HL-60 (cell line): ENCODE results near the gene THRB.

ENCODE experiments used
- DNase-seq, 2 experiments: peaks; one replicate each; pipeline ENCODE4 v3.0.0-alpha.2; 2010 to 2020; ENCODE audit warnings: low read depth in 1 of 2, low spot score in 1 of 2
- H3K27ac ChIP-seq: fragments of 250-450 bp; sonication (Bioruptor Pico); replicated peaks from 2 replicates; pipeline ENCODE4 v1.5.1; 2020; ENCODE audit warnings: mild to moderate bottlenecking, moderate library complexity
- H3K27me3 ChIP-seq: fragments of 250-450 bp; sonication (Bioruptor Pico); 2 replicates; pipeline ENCODE4 v1.5.1; 2021; ENCODE audit warnings: mild to moderate bottlenecking, moderate library complexity; ENCODE audit not compliant: insufficient read depth, poor library complexity, severe bottlenecking
- H3K4me3 ChIP-seq: replicated peaks from 2 replicates; pipeline ENCODE4 v1.5.1; 2011; ENCODE audit warnings: mild to moderate bottlenecking, control low read depth, low read length; ENCODE audit not compliant: insufficient read depth
- GABPA ChIP-seq: IDR thresholded peaks from 2 replicates; pipeline ENCODE4 v1.6.1; 2012; ENCODE audit warnings: low read depth
- POLR2AphosphoS5 ChIP-seq: IDR thresholded peaks from 2 replicates; pipeline ENCODE4 v1.6.1; 2012; ENCODE audit warnings: low read depth
- REST ChIP-seq: IDR thresholded peaks from 2 replicates; pipeline ENCODE4 v1.6.1; 2012; ENCODE audit warnings: low read depth; ENCODE audit not compliant: insufficient replicate concordance
- SPI1 ChIP-seq: IDR thresholded peaks from 2 replicates; pipeline ENCODE4 v1.6.1; 2012; ENCODE audit warnings: low read depth, mild to moderate bottlenecking, borderline replicate concordance
- TF ChIP-seq, protein P1 (sequence below): IDR thresholded peaks from one replicate; pipeline ENCODE4 v1.5.1; 2011; ENCODE audit warnings: low read length, control low read depth, inconsistent platforms; ENCODE audit not compliant: insufficient read depth

Gene THRB

DNA sequence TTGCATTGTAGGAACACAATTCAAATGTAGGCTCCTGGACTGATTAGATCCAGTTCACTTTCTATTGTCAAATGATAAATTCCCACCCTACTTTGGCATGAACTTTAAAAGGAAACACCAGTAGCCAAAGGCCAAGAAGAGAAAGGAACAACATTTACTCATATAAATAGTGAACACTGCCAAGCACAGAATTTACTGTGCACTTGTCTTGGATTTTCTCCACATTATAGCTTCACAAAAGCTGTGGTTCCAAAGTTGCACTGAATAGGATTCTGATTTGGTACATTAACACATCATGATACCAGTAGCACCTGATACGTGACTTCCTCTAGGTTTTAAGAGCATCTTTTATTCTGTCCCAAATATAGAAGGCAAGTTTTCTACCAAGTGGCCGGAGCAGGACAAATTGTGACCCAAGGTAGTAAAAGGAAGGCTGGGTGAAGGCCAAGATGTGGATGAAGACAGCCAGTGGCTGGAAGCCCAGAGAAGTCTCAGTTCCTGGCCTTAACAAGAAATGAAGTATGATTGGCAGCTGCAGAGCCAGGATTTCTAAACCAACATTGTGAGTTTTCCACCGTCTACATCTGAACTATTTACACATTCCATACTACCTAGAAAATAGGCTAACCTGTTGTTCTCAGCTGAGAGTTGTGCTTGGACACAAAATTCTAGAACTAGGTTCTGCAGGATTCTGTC lies 206.7 kb downstream of the THRB start:
- H3K27ac ChIP-seq = no peak overlapping the region
- TF ChIP-seq POLR2AphosphoS5 = no peak
- TF ChIP-seq, protein P1, sequence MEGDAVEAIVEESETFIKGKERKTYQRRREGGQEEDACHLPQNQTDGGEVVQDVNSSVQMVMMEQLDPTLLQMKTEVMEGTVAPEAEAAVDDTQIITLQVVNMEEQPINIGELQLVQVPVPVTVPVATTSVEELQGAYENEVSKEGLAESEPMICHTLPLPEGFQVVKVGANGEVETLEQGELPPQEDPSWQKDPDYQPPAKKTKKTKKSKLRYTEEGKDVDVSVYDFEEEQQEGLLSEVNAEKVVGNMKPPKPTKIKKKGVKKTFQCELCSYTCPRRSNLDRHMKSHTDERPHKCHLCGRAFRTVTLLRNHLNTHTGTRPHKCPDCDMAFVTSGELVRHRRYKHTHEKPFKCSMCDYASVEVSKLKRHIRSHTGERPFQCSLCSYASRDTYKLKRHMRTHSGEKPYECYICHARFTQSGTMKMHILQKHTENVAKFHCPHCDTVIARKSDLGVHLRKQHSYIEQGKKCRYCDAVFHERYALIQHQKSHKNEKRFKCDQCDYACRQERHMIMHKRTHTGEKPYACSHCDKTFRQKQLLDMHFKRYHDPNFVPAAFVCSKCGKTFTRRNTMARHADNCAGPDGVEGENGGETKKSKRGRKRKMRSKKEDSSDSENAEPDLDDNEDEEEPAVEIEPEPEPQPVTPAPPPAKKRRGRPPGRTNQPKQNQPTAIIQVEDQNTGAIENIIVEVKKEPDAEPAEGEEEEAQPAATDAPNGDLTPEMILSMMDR = no peak
- TF ChIP-seq GABPA = no peak
- no peak for TF ChIP-seq REST
- no peak for TF ChIP-seq SPI1
- DNase-seq = no peak
- no peaks in the 10 kb centered on the region for H3K27me3 ChIP-seq
- H3K4me3 ChIP-seq = no peak overlapping the region

GRCh38 chr3:24286405-24286804 lies 208.2 kb downstream of the THRB start:
- TF ChIP-seq REST (no peak), GABPA (no peak), SPI1 (no peak), POLR2AphosphoS5 (no peak)
- TF ChIP-seq, protein P1 = no peak
- no peak for DNase-seq

DNA sequence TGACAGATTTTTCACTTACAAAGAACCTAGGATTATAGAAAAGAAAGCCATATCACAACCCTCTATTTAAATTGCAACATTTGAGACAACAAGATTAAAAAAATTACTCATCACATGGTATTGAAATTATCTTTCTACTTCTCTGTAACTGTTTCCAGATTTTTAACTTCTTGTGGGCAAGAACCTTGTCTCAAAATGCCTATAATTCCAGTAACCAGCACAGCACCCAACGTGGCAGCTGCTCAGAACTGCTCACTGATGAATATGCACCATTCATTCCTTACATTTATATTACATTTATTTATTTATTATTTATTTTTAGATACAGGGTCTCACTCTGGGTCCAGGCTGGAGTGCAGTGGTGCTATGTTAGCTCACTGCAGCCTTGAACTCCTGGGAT lies 216.1 kb downstream of the THRB start:
- Histone ChIP-seq H3K4me3 (no peak overlapping the region), H3K27me3 (no peaks in the 10 kb centered on the region), H3K27ac (no peak overlapping the region)
- TF ChIP-seq, protein P1 = no peak
- TF ChIP-seq GABPA = no peak
- TF ChIP-seq POLR2AphosphoS5 = no peak
- no peak for TF ChIP-seq SPI1
- TF ChIP-seq REST = no peak
- no peak for DNase-seq

More at GRCh38 chr3:24286405-24286804, 208.2 kb downstream of the THRB start:
- H3K4me3 ChIP-seq = no peak overlapping the region
- no peak overlapping the region for H3K27ac ChIP-seq
- H3K27me3 ChIP-seq = no peaks in the 10 kb centered on the region
